Measurements from ENCODE around the gene TMEM259.
A peak's percentile ranks its signal among the peaks of the same experiment; 100 is the strongest.

The TMEM259 gene

GRCh38 chr19:1062387-1063029 is 41.6 kb upstream of the TMEM259 start:
- TF ChIP-seq, protein P1, sequence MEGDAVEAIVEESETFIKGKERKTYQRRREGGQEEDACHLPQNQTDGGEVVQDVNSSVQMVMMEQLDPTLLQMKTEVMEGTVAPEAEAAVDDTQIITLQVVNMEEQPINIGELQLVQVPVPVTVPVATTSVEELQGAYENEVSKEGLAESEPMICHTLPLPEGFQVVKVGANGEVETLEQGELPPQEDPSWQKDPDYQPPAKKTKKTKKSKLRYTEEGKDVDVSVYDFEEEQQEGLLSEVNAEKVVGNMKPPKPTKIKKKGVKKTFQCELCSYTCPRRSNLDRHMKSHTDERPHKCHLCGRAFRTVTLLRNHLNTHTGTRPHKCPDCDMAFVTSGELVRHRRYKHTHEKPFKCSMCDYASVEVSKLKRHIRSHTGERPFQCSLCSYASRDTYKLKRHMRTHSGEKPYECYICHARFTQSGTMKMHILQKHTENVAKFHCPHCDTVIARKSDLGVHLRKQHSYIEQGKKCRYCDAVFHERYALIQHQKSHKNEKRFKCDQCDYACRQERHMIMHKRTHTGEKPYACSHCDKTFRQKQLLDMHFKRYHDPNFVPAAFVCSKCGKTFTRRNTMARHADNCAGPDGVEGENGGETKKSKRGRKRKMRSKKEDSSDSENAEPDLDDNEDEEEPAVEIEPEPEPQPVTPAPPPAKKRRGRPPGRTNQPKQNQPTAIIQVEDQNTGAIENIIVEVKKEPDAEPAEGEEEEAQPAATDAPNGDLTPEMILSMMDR (IDR thresholded peaks at IDR 0.05; ENCODE audit: insufficient read depth, low read depth, low read length, missing control alignments), result no peak
- no peak overlapping the region for H3K4me3 ChIP-seq (ENCODE audit: low read depth, low read length)
- DNase-seq (ENCODE audit: low read depth), result no peak

GRCh38 chr19:1061987-1062386 is 41.1 kb upstream of the TMEM259 start:
- no peak overlapping the region for H3K4me3 ChIP-seq (ENCODE audit: low read depth, low read length)
- TF ChIP-seq, protein P1 (IDR thresholded peaks at IDR 0.05; ENCODE audit: insufficient read depth, low read depth, low read length, missing control alignments), result no peak
- DNase-seq (ENCODE audit: low read depth), result no peak

- TF ChIP-seq, protein P1 (IDR thresholded peaks at IDR 0.05; ENCODE audit: insufficient read depth, low read depth, low read length, missing control alignments), result no peak
- H3K4me3 ChIP-seq (ENCODE audit: low read depth, low read length), result no peak overlapping the region
- no peak for DNase-seq (ENCODE audit: low read depth)
These were observed 39.8 kb upstream of the TMEM259 start for GRCh38 chr19:1060689-1061088.

GRCh38 chr19:1058112-1058511 is 37.2 kb upstream of the TMEM259 start:
- TF ChIP-seq, protein P1 (IDR thresholded peaks at IDR 0.05; ENCODE audit: insufficient read depth, low read depth, low read length, missing control alignments), result no peak
- no peak for DNase-seq (ENCODE audit: low read depth)
- H3K4me3 ChIP-seq (ENCODE audit: low read depth, low read length), result no peak overlapping the region

DNA sequence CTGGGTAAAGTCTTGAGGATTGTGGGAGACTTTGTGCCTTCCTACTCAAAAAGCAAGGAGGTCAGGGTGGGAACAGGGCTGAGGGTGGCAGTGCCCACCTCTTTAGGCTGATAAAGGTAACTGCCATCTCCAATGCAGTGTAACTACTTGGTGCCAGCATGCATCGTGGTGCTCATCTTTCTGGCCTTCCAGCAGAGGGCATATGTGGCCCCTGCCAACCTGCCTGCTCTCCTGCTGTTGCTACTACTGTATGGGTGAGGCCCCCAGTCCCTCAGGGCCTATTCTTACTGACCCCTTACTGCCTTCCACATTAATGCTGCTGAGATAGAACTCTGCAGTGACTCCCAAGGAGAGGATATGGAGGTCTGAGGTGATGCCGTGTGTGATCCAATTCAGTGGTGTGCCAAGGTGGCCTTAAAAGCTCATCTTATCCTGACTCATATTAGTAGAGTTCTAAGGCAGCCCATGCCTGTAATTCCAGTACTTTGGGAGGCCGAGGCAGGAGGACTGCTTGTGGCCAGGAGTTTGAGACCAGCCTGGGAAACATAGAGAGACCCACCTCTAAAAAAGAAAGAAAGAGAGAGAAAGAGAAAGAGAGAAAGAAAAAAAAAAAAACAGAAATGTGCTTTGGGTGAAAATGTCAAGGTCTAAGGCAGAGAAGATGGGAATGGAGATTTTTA is 36.4 kb upstream of the TMEM259 start:
- DNase-seq (ENCODE audit: low read depth), result peak; percentile 61
- no peak overlapping the region for H3K4me3 ChIP-seq (ENCODE audit: low read depth, low read length)
- TF ChIP-seq, protein P1 (IDR thresholded peaks at IDR 0.05; ENCODE audit: insufficient read depth, low read depth, low read length, missing control alignments), result peak; percentile 44

GRCh38 chr19:1055886-1056620 is 35.1 kb upstream of the TMEM259 start:
- no peak for DNase-seq (ENCODE audit: low read depth)
- TF ChIP-seq, protein P1 (IDR thresholded peaks at IDR 0.05; ENCODE audit: insufficient read depth, low read depth, low read length, missing control alignments), result no peak
- H3K4me3 ChIP-seq (ENCODE audit: low read depth, low read length), result no peak overlapping the region
